Activated naive CD4-positive, alpha-beta T cell (primary cell): ENCODE data around the gene B3GALNT2.

Source experiments
- DNase-seq, 4 experiments: peaks; one replicate each; lab custom pipeline; 2025; lab: John Stamatoyannopoulos, UW

B3GALNT2 gene

GRCh38 chr1:235409042-235409820 is 95.0 kb downstream of the B3GALNT2 start:
- no peak for DNase-seq

GRCh38 chr1:235408503-235408960 is 95.7 kb downstream of the B3GALNT2 start:
- no peak for DNase-seq

GRCh38 chr1:235407419-235407818 is 96.8 kb downstream of the B3GALNT2 start:
- no peak for DNase-seq

GRCh38 chr1:235404190-235404589 is 100.1 kb downstream of the B3GALNT2 start:
- DNase-seq = no peak

GRCh38 chr1:235403593-235403992 is 100.7 kb downstream of the B3GALNT2 start:
- DNase-seq = no peak

GRCh38 chr1:235402457-235403200 is 101.6 kb downstream of the B3GALNT2 start:
- DNase-seq = no peak

- no peak for DNase-seq
These were observed 103.0 kb downstream of the B3GALNT2 start for GRCh38 chr1:235401251-235401650.
